ENCODE data around the gene GALNTL6. TPM values are rescaled to one million over a fixed set of nuclear protein-coding genes. Genes with fewer than 3 reads are reported as not detected.
"Not testable (repeated sequence)": the region's sequence is repeated elsewhere in the genome, so short reads cannot be mapped to it uniquely, and the experiment has no call there.

The GALNTL6 gene
- total RNA-seq, 1 donor from 2014 or later = 0.29 TPM

- DNase-seq (ENCODE audit: low spot score) = no peak
Observed at GRCh38 chr4:172379834-172380233, 566.6 kb downstream of the GALNTL6 start.

- no peak for DNase-seq (ENCODE audit: low spot score)
Observed at GRCh38 chr4:172390331-172390730, 577.1 kb downstream of the GALNTL6 start.

DNA sequence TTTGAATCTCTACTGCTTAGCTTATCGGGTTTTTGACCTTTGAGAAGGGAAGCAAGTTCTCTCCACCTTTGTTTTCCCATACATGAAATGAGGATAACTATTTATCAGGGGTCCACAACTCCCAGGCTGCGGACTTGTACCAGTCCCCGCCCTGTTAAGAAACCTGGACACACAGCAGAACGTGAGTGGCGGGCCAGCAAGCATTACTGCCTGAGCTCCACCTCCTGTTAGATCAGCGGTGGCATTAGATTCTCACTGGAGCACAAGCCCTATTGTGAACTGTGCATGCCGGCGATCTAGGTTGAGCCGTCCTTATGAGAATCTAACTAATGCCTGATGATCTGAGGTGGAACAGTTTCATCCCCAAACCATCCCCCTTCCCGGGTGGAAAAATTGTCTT, 579.5 kb downstream of the GALNTL6 start:
- no peak for DNase-seq (ENCODE audit: low spot score)

DNA sequence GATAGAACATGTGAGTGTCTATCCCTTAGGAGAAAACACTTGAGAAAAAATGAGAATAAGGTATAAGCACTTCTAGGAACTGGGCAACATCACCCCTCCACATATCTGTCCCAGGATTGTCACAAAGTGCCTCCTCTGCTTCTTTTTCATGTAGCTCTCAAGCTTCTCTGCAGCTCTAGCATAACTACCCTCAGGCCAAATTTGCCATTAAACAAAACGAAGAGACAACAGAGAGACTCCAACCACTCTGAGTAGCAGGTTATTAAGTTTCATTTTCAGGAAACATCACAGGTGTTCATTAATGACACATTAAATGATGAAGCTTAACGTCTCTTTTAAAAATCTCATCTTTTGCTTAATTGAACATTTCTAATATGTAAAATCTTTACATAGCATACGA, 580.0 kb downstream of the GALNTL6 start:
- no peak for DNase-seq (ENCODE audit: low spot score)

- no peak for DNase-seq (ENCODE audit: low spot score)
Observed at GRCh38 chr4:172404676-172405075, 591.5 kb downstream of the GALNTL6 start.

GRCh38 chr4:172410363-172410762, 597.2 kb downstream of the GALNTL6 start:
- DNase-seq (ENCODE audit: low spot score) = no peak

- no peak for DNase-seq (ENCODE audit: low spot score)
Observed at GRCh38 chr4:172411149-172411548, 597.9 kb downstream of the GALNTL6 start.

DNA sequence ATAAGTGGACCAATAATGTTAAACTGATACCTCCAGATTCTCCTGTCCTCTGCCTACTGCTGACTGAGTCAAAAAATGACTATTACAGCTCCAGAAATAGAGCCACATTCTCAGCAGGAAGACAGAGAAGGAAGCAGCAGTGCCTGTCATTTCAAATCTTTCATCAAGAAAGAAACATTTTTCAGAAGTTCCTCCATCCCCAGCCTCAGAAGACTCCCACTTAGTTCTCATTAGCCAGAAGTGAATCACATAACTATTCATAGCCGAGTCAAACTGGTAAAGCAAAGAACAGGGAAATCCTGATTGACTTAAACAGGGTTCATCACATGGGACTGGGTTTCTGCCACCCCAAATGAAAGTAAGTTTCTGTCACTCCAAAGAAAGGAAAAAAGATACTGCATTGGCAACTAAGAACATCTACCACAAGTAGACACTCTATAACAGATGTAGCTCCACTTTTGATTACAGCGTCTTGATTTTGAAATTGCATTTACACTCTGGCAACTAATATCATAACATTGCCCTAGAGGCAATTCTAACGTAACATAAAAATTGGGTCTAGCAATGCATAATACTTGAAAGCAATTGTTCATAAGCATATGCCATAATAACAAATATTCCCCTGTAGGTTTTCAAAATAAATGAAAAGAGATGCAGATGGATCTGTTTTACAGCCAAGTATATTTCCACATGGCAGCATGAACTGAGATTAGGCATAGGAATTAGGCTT, 599.8 kb downstream of the GALNTL6 start:
- DNase-seq (ENCODE audit: low spot score) = no peak

DNA sequence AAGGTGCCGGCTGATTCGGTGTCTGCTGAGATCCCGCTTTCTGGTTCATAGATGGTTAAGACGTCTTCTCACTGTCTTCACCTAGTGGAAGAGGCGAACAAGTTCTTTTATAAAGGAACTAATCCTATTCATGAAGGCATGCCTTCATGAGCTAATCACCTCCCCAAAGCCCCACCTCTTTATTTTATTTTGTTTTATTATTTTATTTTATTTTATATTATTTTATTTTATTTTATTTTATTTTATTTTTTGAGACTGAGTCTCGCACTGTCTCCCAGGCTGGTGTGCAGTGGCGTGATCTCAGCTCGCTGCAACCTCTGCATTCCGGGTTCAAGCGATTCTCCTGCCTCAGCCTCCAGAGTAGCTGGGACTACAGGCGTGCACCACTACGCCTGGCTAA, 615.8 kb downstream of the GALNTL6 start:
- not testable (repeated sequence) for DNase-seq (ENCODE audit: low spot score)

GRCh38 chr4:172480471-172480870, 667.3 kb downstream of the GALNTL6 start:
- DNase-seq (ENCODE audit: low spot score) = no peak

- no peak for DNase-seq (ENCODE audit: low spot score)
Observed at GRCh38 chr4:172481802-172482508, 668.8 kb downstream of the GALNTL6 start.

DNA sequence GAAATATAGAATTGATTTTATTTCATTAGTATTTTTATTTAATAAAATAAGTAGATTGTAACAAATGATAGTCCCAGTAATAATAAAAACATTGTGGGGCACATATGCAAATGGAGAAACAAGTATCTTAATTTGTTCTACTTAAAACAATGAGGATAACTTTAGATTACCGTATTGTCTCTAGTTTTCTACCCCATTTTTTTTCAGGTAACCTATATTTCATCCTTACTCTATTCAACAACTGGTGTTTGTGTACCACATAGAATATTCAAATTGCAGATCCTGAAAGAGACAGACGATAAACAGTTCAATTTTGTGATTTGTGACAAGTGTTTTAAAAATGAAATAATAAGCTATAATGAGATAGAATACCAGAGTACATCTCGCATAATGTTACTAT, 671.8 kb downstream of the GALNTL6 start:
- no peak for DNase-seq (ENCODE audit: low spot score)

DNA sequence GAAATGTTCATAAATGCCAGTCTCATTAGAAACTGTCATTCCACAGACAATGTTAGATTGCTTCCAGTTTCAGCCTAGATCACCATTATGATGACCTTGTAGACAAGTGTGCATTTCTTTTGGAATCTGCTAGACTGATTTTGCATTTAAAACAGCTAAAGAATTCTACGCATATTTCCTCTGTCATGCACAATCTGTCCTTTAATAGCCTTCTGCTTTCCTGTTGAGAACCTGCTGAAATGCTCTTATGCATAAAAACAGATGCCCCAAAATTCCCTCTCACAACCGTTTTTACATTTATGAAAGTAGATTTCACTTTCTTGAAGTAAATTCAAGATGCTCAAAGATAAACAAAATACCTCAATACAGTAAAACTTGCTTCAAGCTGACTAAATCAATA, 673.3 kb downstream of the GALNTL6 start:
- no peak for DNase-seq (ENCODE audit: low spot score)

- no peak for DNase-seq (ENCODE audit: low spot score)
Observed at GRCh38 chr4:172489861-172490260, 676.7 kb downstream of the GALNTL6 start.

DNA sequence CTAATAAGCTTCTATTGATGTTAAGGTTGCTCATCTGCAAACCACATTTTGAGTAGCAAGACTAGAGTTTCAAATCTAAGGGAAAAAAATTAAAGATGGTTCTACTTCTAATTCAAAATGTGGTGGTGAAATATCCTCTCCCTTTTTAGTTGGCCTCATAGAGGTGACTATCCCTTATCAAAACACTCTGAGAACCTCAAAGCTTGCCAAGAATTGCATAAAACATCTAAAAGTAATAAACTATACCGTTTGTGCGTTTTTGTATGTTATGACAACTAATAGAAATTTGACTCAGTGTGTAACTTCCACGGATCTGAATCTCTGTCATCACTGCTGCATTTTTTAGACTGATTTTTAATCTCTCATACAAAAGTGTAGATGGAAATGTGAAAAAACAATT, 682.6 kb downstream of the GALNTL6 start:
- DNase-seq (ENCODE audit: low spot score) = no peak

- DNase-seq (ENCODE audit: low spot score) = no peak
Observed at GRCh38 chr4:172497321-172497720, 684.1 kb downstream of the GALNTL6 start.

GRCh38 chr4:172514011-172514410, 700.8 kb downstream of the GALNTL6 start:
- DNase-seq (ENCODE audit: low spot score) = no peak

DNA sequence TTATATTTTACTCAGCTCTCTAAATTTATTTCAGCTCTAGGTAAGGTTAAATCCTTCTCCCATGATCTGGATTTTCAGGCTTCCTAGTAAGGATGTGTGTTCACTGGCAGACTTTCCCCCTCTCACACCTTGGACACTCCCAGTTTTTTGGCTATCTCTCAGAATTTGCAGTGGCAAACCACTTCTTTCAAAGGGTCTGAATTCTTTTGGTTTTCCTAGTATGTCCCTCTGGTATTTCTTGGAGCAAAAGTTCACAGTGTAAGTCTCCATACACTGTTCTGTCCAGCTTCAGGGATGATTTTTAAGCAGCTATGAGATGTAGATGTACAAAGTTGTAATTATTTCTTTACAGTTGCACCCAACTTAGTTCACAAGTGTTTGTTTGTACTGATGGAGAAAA, 701.6 kb downstream of the GALNTL6 start:
- DNase-seq (ENCODE audit: low spot score) = no peak

GRCh38 chr4:172515266-172515879, 702.2 kb downstream of the GALNTL6 start:
- DNase-seq (ENCODE audit: low spot score) = no peak

GRCh38 chr4:172517391-172517790, 704.2 kb downstream of the GALNTL6 start:
- no peak for DNase-seq (ENCODE audit: low spot score)

- DNase-seq (ENCODE audit: low spot score) = no peak
Observed at GRCh38 chr4:172521248-172521647, 708.0 kb downstream of the GALNTL6 start.

DNA sequence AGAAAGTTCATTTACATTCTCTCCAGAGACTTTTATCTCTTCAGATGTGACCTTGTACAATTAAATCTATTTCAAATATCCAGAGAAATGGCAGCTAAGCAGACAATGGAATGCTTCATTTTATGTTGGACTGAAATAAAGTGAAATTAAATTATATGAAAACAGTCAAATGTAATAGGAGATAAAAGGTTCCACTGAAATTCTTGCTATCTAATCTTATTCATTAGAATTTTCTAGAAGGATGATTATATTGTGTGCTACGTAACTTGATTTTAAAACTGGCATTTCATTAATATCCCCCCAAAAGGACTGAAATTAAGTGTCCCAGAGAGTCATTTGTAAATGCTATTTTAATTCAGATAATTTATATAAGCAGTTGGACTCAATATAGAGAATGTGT, 708.5 kb downstream of the GALNTL6 start:
- no peak for DNase-seq (ENCODE audit: low spot score)

DNA sequence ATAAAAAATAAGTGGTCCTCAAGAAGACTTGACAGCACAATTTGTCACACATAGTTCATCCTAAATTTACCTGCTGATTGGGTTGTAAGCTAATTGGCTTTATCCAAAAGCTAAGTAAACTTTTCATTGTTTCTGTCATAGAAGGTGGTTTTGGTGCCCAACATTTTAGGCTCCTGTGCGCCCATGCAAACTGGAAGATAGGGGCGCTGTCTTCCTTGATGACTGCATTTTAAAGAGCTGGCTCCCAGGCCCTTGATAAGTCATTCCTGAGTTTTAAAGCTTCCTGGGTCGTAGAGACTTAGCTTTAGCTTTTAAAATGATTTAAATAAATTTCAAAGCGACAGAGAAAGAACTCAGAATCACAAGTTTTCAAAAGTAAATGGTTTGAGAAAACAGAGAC, 730.0 kb downstream of the GALNTL6 start:
- DNase-seq (ENCODE audit: low spot score) = no peak
